HG02571 (cell line): ENCODE data around the gene OR10R2.
"Not testable (repeated sequence)": the region's sequence is repeated elsewhere in the genome, so short reads cannot be mapped to it uniquely, and the experiment has no call there.

Experiments
- ATAC-seq: cut with Tn5 transposase; IDR thresholded peaks from one replicate; pipeline ENCODE4 v1.9.1; 2021; ENCODE audit warnings: mild to moderate bottlenecking, moderate library complexity; ENCODE audit not compliant: unreplicated experiment

OR10R2 gene, protein sequence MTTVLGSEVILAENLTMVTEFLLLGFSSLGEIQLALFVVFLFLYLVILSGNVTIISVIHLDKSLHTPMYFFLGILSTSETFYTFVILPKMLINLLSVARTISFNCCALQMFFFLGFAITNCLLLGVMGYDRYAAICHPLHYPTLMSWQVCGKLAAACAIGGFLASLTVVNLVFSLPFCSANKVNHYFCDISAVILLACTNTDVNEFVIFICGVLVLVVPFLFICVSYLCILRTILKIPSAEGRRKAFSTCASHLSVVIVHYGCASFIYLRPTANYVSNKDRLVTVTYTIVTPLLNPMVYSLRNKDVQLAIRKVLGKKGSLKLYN

DNA sequence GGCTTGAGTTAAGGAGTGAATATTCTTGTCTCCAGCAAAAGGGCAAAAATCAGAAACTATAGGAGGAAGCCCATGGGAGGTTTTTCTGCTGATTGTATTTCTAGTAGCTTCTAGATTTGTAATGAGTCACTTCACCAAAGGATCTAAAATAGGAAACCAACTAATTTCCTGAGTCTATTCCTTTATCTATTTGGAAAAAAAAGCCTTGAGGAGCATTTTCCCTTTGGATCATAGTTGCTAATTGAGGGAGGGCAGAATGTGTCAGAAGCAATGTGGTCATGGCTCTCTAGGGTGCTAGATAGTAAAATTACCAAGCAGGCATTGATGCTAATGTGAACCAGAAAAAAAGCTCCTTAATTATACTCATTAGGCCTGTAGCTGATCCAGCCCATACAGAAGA is at the start of gene OR10R2:
OR10R2 (plus strand) TSS at position 301 of the 400 bp plus-strand sequence. CDS start 106 bp downstream, outside the sequence.
- no peak for ATAC-seq

DNA sequence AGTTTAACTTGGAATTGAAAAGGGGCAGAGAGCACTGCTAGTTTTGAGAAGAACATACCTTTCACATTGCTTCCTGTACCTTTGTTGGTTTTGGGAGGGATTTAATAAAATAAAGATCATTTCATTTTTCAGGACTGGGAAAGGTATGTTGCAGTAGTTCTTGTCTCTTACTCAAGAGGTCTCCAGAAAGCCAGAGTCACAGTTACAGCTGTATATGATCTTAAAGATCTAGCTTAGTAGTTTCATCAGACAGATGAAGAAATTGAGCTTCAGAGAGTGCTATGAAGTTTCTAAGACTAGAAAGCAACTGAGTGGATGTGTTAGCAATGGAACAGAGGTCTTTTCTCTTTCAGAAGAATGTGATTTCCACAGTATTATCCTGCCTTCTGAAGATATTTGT is 47.0 kb upstream of the OR10R2 start:
- no peak for ATAC-seq

DNA sequence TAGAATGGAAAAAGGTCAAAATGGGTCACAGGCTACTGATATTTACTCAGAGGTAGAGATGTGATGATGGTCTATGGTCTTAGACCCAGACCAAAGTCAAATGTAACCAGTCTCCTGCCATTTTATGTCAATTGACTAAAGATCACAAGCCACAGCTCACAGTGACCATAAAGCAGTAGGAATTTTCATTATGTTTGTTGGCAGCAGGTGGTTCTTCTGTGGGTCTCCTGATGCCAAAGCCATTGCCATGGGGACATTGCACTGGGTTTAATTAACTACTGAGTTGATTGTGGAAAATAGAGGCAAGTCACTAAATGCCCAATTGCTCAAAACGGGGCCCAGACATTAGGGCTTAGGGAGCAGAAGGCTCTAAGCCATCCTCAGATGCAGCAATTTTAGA is 45.9 kb upstream of the OR10R2 start, which contains the start of gene OR10K2:
OR10K2 (minus strand) TSS at position 101 of the 400 bp plus-strand sequence. CDS start 5,371 bp downstream, outside the sequence.
- ATAC-seq, result no peak

DNA sequence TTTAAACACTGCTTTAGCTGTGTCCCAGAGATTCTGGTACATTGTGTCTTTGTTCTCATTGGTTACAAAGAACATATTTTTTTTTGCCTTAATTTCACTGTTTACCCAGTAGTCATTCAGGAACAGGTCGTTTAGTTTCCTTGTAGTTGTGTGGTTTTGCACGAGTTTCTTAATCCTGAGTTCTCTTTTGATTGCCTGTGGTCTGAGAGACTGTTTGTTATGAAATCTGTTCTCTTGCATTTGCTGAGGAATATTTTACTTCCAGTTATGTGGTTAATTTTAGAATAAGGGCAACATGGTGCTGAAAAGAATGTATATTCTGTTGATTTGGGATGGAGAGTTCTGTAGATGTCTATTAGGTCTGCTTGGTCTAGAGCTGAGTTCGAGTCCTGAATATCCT is 41.9 kb upstream of the OR10R2 start:
- ATAC-seq, result not testable (repeated sequence)

DNA sequence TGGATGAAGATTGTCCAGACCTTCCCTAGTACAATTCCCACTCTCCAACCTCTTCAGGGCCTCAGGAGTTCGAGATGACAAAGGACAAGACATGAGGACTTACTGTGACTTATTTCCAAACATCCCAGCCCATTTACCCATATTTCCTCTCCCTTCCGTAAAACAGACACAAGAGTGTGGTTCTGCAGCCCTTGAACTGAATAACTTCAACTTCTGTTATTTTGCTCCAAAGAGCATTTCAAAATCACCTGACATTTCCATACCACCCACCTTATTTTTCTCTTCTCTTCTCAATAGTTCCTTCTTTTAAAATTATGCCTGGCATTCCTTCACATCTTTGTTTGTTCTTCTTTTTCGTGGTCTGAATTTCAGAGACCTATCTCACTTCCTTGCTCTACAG is 37.3 kb upstream of the OR10R2 start:
- ATAC-seq, result no peak

- no peak for ATAC-seq
These were observed 26.6 kb upstream of the OR10R2 start for GRCh38 chr1:158445376-158445775.

DNA sequence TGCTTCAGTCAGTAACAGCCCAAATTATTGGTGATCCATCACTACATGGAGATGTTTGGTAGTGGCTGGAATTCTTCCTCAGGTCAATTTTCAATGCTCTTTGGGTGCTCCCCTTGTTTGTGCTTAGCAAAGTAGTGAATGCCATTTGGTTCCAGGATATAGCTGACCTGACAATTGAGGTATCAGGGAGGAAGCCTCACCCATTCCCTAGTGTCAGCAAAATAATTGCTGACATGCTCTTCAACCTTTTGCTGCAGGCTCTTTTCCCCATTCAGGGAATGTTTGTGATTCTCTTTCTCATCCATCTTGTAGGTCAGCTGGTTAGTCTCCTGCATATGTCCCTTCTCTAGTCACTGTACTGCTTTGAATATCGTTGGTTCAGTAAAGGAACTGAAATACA is 17.5 kb upstream of the OR10R2 start:
- no peak for ATAC-seq

GRCh38 chr1:158457246-158457645 is 14.8 kb upstream of the OR10R2 start:
- ATAC-seq, result no peak

- no peak for ATAC-seq
These were observed 13.8 kb upstream of the OR10R2 start for GRCh38 chr1:158458263-158458662.

GRCh38 chr1:158461534-158461933 is 10.5 kb upstream of the OR10R2 start, which contains the start of gene OR10K1:
Gene OR10K1 (plus strand): TSS chr1:158461834. CDS start chr1:158465562, 3,728 bp downstream.
- no peak for ATAC-seq

- ATAC-seq, result no peak
These were observed 13.4 kb downstream of the OR10R2 start for GRCh38 chr1:158485455-158485854.

DNA sequence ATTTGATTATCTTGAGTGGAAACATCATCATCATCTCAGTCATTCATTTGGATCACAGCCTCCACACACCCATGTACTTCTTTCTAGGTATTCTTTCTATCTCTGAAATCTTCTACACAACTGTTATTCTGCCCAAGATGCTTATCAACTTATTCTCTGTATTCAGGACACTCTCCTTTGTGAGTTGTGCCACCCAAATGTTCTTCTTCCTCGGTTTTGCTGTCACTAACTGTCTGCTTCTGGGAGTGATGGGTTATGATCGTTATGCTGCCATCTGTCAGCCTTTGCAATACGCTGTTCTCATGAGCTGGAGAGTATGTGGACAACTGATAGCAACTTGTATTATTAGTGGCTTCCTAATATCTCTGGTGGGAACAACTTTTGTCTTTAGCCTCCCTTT is 19.3 kb downstream of the OR10R2 start:
- no peak for ATAC-seq

DNA sequence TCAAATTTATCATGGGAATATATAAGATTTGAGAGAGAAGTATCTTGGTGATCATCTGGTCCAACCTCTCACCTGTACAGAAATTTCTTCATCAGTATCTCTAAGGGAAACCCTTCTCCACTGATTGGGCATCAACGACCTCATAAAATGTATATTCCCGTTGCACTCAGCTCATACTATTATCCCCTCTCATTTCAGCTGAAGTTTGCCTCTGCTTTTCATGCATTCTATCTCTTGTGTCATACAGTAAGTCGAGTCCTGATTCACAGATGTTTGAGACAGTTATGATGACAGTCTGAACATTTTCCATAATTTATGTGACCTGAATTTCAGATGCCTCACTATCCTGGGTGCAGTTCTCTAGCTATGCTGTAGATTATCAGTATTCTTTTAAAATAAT is 21.0 kb downstream of the OR10R2 start:
- no peak for ATAC-seq

GRCh38 chr1:158494796-158495195 is 22.8 kb downstream of the OR10R2 start:
- ATAC-seq, result no peak

DNA sequence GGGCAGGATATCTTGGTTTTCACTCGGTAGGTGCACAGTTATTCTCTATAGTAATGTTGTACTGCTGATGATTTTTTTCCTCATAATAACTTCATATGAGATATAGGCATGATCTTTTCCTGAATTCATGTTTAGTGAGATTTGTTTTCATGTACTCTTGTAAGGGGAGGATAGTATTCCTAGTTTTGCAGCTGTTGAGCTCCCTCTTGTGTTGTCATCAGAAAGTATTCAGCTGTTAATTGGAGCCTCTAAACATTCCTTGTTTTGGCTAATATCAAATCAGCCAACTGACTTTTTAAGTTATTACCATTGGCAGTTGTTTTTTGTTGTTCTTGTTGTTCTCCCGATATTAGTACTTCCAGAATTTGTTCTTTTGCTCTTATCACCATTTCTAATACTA is 24.4 kb downstream of the OR10R2 start:
- no peak for ATAC-seq

DNA sequence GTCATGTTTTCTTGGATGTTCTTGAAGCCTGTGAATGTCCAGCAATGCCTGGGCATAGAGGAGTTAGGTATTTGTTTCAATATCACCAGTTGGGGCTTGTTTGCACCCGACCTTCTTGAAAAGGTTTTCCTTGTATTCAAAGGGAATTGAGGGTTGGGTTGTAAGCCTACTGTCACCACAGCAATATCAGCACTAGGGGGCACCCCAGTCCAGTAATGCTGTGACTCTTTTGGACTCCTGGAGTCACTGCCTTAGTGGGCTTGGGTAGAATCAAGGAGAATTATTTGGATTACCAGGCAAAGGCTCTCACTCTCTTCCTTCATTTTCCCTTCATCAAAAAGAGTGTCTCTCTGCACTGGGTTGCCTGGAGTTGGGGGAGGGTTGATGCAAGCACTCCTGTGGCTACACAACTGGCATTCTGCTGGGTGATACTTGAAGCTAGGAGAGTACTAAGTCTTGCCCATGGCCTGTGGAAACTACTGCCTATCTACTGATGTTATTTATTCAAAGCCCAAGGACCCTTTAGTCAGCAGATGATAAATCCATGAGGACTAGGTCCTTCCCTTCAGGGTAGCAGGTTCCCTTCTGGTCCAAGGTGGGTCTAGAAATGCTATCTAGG is 34.5 kb downstream of the OR10R2 start:
- ATAC-seq, result no peak

GRCh38 chr1:158507511-158507910 is 35.5 kb downstream of the OR10R2 start:
- no peak for ATAC-seq

GRCh38 chr1:158509471-158510156 is 37.6 kb downstream of the OR10R2 start:
- no peak for ATAC-seq

GRCh38 chr1:158516966-158517365 is 44.9 kb downstream of the OR10R2 start:
- ATAC-seq, result no peak

- ATAC-seq, result no peak
These were observed 48.0 kb downstream of the OR10R2 start for GRCh38 chr1:158520021-158520420.

DNA sequence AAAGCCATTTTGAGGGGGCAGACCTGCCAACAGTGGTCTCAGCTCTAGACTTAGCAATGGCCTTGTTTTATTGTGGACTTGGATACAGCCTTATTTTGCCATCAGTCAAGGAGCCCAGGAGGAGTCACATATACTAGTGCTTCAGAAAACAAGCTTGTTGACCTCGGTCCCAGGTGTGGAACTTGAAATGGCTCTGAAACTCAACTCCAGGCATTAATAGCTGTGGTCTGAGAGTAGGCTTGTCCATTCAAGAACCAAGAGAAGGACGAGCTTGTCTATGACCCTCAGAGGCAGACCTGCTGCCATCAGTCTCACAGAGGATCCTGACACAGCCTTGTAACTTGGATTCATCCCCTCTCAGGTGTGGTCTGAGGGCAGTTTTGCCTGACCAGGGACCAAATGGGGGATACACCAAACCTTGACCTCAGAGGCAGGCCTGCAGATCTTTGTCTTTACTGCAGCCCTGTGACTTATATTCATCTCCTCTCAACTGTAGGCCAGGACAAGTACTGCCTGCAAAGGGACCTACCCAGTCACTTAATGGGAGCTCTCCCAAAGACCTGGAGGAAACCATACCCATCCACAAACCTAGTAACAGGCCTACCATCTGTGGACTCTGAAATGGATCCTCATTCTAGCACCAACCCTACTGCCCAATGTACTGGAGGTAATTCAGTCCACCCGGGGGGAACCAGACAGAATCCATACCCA is 49.1 kb downstream of the OR10R2 start:
- ATAC-seq, result no peak
